Activated T-cell treated with anti-CD3 and anti-CD28 coated beads for 48 hours (primary cell): Measurements from ENCODE around the gene SLC12A7.
"Not testable (repeated sequence)": the region's sequence is repeated elsewhere in the genome, so short reads cannot be mapped to it uniquely, and the experiment has no call there.

Experiments used
- DNase-seq: peaks from one replicate; pipeline ENCODE4 v3.0.0-alpha.2; 2020; ENCODE audit warnings: low read depth

SLC12A7 gene

DNA sequence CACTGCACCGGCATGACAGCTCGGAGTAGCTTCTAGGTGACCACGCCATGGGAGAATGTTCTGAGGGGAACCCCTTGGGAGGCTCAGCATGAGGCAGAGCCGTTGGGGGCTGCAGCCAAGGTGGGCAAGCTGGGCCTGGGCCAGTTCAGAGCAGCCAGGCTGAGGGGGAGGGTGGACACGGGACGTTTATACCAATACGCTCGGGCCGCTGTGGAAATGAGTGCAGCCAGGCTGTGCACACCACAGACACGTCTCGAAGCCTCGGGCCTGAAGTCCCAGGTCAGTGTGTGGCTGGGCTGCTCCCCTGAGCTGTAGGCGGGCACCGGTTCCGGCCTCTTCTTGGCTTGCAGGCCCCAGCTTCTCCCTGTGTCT lies 28.9 kb upstream of the SLC12A7 start:
- no peak for DNase-seq

DNA sequence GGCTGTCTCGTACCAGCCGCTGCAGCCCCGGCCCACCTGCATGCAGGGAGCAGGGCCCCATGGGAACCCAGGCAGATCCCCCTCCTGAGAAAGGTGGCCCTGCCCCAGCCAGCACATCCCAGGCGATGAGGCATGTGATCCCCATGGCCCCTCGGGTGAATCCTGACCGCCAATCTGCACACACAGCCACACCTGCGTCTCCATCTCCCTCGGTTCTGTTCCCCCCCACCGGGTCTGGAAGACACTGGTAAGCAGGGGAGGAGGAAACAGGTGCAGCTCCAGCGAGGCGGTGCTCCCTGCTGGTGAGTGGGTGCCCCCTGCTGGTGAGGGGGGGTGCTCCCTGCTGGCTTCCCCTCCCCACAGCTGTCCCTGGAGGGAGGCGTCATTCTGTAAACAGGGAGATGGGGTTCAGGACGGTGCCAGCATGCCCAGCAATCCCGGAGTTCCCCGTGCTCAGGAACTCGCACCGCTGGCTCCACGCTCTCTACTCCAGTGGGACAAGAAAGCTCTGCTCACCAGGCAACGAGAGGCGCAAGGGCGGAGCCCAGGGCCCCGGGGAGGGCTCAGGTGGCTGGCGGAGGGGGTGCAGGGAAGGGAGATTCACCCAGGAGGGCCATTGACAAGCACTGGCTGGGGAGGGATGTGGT lies 28.4 kb upstream of the SLC12A7 start:
- DNase-seq: peak; percentile 63

DNA sequence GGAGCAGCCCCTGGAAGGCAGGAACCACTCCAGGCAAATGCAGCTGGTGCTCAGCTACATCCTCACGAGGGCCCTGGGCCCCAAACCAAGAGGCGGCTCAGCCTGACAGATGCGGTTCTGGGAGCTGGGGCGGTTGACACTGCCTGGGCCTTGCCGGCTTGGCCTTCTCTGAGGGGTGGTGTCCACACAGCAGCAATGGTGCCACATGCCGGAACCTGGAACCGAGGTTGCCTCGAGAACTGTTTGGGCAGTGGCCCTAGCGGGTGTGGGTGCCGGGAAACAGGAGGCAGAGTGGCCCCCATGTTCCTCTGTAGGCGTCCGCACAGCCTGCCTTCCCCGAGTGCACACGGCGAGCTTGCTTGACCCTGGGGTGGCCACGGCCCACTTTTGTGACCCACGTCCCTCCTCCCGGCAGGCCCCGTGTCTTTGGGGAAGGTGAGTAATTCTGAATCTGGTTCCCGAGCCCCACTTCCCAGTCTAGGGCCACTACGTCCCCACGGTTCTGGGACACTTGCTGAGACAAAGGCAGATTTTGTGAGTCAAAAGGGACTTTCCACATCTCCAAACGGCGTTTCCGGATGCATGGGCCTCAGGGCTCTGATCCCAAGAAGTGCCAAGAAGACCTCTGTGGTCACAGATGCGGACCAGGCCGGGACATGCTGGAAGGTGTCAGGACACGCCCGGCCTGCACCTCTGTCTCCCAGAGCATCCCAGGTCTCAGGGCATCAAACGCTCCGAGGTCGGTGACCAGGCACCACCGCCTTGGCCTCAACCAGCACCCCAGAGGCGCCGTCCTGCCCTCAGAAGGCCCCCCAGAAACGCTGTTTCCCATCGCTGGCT lies 27.7 kb upstream of the SLC12A7 start:
- DNase-seq: no peak

DNA sequence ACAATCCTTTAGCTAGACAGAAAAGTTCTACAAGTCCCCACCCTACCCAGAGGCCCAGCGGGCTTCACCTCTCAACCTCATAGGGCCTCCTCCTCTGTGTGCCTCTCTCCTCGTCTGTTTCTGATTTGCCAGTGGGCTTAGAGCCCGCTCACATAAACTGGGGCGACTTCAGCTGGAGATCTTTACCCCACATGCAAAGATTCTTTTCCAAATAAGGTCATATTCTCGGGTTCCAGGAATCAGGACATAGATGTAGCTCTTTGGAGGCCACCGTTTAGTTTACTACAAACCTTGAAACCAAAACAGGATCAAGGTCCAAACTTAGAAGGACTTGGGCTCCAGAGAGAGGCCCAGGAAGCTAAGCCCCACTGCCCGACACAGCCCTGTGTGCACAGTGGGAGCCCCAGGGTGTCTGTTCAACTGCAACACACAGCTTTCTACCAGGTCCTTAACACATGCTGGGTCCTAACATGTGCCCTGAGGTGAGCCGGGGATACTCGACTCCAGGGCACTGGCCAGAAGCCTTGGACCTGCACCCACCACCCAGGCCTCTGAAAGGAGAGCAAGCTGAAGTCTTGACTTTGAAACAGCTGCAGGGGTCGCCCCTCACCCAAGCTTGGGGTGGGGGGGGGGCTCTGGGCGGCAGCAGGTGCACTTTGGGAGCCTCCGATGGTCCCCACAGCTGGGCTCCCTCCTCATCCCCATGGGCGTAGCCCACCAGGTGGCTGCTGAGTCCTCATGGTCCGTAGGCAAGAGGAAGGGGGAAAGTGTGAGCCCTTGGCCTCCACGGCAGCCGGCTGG lies 26.8 kb upstream of the SLC12A7 start:
- DNase-seq: no peak

DNA sequence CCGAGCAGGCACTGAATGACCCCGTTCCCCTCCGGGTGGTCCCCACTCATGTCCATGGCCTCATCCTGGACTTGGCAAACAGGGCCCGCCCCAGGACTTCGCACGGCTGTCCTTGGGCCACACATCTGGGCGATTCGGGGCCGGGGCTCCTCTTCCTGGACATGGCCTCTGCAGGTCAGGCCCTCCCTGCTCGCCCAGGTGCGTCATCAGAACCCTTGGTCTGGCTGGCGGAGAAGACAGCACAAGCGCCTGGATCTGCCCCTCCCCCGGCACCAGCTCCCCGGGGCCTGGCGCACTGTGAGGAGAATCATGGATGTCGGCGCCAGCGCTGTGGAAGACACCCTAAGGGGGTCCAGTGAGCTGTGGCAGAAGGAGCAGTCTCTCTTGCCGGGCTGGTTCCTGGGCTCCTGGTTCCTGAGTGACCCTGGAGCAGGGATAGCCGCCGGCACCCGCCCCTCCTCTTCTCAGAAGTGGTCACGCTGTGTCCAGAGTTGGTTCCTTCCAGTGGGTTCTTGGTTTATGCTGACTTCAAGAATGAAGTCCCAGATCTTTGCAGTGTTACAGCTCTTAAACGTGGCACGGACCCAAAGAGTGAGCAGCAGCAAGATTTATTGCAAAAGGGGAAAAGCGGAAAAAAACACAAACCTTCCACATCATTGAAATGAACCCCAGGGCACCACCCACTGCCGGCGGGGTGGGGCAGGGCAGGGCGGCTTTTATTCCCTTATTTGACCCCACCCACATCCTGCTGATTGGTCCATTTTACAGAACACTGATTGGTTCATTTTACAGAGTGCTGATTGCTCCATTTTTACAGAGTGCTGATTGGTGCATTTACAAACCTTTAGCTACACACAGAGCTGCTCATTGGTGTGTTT lies 25.9 kb upstream of the SLC12A7 start:
- DNase-seq: no peak

DNA sequence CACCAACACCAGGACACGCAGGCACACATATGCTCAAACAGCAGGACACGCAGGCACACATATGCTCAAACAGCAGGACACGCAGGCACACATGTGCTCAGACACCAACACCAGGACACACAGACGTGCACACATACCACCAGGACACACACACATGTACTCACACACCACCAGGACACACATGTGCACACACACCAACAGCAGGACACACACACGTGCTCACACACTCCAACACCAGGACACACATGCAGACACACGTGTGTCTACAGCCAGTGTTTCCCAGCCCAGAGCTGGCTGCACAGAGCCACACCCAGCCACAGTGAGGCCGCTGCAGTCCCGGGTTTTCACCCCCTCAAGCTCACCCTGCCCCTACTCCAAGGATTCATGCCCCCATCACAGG lies 25.0 kb upstream of the SLC12A7 start:
- no peak for DNase-seq

DNA sequence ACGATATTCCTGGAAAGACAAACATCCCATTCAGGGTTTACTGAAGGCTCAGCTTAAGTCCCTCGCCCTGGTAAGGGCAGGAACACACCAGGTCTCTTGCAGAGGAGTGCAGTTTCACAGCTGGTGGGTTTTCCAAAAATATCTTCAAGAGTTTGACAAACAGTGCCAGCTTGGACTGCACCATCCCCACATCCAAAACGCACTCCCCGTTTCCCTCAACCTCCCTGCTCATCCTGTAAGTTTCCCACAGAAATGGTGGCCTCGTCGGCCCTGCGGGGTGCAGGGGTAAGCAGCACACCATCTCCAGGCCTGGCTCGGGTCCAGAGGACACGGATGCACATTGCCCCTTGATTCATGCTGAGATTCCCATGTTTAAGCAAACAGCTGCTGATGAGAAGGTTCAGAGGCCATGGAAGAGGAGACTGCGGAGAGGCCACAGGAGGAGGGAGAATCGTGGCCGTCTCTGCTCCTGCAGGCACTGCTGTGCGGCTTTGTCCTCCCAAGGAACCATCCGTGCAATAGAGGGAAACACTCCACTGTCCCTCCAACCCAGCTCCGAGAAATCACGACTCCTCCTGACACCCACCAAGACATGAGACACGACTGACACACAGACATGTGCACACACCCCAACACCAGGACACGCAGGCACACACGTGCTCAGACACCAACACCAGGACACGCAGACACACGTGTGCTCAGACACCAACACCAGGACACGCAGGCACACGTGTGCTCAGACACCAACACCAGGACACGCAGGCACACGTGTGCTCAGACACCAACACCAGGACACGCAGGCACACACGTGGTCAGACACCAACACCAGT lies 24.0 kb upstream of the SLC12A7 start:
- DNase-seq: no peak

DNA sequence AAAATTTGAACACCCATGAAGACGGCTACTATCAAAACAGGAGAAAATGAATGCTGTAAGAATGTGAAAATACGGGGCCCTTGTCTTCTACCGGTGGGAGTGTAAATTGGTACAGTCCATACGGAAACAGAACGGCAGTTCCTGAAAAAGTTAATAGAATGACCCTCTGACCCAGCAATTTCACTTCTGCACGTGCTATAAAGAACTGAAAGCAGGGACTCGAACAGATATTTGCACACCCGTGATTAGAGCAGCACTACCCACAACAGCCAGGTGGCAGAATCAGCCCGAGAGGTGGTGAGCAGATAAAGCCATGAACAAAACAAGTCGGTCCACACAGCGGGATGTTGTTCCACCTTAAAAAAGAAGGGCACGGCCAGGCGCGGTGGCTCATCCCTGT lies 22.6 kb upstream of the SLC12A7 start:
- no peak for DNase-seq

DNA sequence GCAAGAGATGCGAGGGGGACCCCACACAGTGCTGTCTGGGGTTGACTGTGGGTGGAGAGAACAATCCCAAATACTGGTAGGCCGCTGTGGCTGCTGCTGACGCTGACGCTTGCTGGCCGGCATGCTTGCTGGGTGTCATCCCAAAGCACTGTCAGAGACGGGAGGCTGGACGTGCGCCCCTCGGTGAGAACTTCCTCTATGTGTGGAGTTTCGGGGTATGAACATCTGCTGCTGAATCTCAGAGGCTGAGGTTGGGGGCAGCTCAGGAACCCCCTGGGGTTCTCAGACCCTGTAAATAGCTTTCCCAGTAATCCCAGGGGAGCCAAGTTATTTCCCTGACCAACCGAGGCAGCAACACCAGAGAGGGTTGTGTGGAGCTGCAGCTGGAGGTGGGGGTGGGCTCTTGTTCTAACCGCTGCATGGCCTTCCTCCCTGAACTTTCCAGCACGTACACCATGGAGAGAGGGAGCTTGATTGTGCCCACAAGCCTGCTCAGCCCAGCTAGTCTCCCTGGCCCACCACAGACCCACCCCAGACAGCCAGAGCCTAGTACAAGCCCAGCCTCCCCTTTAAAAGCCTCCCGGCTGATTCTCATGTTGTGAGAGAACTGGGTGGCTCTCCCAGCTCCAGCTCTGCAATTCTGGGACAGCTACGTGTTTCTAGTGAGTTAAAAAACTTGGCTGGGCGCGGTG lies 21.8 kb upstream of the SLC12A7 start:
- DNase-seq: no peak

DNA sequence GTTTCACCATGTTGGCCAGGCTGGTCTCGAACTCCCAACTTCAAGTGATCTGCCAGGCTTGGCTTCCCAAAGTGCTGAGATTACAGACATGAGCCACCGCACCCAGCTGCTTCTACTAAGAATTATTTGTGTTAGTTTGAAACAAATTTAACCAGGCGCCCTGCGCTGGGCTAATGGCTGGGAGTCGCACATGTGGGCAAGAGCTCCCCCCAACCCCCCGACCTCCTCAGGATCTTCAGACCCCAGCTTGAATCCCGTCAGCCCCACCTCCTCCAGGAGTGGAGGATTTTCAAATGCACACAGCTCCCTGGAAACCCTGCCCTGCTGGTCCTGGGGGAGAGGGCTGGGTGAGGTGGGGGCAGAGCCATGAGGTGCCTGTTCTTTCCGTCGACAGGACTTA lies 21.2 kb upstream of the SLC12A7 start:
- DNase-seq: no peak

DNA sequence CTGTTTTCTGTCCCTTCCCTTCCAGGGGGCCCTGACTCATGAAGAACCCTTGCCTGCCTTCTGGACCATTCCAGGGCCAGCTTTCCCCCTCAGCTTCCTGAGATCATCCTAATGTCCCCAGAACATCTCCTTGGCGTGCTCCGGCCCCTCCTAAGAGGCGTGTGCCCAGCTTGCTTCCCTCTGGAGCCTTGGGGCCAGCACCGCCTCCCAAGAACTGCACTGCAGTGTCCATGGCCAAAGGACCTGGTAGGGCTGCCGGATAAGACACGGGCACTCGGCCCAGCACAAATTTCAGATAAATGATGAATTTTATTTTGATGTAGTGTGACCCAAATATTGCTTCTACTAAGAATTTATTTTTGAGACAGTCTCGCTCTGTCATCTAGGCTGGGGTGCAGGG lies 20.7 kb upstream of the SLC12A7 start:
- no peak for DNase-seq

DNA sequence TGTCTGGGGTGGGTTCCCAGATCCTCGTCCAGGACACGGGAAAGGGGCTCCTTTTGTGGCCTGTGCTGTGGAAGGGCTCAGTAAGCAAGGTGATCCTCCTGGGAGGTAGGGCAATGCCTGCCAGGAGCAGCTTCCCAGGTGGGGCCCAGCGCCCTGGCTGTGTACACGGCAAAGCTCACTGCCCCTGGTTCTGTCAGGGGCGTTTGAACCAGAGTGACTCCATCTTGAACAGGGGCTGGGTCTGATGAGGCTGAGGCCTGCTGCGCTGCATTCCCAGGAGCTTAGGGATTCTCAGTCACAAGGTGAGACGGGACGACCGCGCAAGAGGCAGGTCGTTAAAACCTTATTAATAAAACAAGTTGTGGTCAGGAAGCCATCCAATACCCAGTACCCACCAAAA lies 19.9 kb upstream of the SLC12A7 start:
- no peak for DNase-seq

DNA sequence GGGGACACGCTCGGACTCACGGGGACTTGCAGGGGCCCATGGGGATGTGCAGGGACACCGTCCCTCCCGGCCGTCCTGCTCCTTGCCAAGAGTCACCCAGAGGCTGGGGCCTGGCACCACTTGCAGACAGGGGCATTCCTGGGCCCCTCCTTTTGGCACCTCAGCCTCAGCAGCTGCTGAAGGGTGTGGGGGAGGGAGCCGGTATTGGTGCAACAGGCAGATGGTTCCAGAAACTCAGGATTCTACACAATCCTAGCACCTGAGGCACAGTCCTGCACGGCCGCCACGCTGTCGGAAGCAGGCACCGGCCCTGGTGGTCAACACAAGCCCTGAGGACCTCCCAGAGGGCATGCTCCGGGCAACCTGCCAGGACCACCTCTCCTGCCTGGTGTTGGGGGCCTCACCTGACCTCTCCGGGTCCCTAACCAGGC lies 19.3 kb upstream of the SLC12A7 start:
- DNase-seq: no peak

DNA sequence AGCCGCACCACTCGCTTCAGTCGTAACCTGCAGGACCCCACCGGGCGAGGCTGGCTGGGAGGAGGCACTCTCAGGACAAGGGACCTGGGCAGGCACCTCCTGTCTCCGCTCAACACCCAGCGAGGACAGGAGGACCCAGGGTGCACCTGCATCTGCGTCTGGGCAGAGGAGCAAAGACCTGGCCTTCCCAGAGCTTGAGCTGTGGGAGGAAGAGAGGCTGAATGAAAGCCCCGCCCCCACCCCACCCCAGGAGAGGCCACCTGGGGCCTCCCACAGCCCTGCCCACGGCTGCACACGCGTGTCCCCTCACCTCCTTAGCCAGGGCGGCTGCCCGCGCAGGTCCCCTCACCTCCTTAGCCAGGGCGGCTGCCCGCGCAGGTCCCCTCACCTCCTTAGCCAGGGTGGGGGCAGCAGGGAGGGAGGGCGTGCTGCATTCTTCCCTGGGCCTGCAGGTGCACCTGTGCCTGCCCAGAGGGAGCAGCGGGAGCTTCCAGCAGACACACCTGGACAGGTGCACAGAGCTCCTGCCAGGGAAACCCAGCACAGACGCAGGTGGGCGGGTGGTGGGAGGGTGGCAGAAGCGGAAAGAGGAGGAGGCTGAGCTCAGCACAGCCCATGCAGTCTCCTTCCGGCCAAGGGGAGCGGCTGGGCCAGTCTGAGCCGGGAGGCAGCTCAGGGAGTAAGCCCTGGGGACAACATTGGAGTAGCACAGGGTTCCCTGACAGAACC lies 18.5 kb upstream of the SLC12A7 start:
- DNase-seq: no peak

DNA sequence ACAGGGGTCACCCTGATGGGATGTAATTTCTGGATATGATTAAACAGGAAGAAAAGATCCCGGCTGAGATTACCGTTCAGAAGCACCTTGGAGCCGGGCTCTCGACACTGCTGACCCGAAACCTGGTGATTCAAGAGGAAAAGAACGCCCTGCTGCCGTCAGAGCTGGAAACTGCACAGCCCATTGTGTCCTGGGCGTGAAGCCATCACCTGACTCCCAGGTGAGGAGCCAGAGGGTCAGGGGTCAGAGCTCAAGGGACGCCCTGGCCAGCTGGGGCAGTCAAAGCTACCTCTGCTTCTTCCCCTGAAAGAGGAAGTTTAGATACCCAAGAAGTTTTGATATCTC lies 17.8 kb upstream of the SLC12A7 start:
- no peak for DNase-seq

DNA sequence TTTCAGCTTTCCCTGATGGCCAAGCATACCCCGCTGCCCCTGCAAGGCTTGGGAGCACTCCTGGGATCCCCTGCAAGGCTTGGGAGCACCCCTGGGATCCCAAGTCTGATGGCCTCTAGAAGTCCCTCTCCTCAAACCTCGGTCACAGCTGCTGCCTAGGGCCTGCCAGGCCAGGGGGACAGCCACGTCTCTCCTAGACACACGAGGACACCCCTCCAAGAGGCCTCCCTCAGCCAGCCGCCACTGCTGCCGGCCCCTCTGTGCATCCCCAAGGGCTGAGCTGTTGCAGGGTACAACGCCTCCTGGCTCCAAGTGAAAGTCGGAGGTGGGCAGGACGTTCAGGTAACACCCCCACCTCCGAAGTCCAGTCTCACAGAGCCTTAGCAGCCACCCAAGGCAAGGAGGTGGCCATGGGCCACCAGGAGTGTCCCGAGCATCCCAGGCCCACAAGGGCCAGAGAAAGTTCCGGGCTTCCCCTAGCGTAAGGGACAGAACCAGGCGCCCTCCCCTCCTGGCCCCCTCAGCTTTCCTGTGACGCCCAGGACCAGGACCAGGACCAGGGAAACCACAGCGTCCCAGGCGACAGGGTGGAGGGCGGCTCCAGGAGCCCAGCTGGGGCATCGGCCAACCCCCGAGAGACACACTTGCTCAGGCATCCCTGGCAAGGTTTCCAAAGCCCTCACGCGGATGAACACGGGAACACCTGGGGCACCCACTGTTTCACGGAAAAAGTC lies 17.3 kb upstream of the SLC12A7 start:
- no peak for DNase-seq

DNA sequence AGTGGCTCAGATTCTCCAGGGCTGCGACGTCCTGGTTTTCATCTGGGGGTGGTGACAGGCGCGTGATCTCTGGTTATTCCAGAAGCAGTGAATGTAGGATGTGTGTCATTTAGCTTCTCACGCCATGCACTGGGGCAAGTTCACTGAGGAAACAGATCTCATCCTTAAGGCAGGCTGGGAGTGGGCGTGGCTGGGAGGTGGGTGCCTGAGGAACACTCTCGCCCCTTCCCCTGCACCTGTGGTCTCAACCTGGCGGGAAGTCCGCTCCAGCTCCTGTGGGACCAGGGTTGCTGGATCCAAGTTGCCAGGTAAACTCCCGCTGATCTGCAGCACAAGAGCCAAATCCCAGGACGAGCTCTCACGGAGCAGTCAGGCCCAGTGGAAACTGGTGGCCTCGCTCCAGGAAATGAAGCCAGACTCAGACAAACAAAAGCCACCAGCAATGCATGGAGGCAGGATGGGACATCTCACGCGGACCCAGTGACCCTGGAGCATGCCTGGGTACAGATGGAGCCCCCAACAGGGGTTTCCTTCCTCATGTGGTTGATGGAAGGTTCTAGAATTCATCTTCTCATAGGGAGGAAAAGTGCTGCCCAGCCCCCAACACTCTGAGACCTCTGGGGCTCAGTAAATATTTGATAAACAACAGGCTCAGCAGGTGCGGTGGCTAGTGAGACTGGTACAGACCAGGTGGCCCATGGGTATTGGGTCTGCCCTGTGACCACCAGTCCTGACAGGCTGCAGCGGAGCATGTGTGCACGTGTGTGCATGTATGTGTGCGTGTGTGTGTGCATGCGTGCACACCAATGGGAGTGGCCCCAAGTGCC lies 16.3 kb upstream of the SLC12A7 start:
- DNase-seq: no peak

DNA sequence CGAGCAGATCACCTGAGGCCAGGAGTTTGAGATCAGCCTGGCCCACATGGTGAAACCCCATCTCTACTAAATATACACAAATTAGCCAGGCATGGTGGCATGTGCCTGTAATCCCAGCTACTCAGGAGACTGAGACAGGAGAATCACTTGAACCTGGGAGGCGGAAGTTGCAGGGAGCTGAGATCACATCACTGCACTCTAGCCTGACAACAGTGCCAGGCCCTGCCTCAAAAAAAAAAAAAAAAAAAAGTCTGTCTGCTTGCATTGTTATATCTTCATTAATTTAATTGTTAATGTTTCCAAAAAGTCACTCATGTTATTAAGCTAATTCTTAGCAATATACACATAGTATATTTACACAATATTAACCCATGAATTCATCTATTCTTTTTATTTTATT lies 13.8 kb upstream of the SLC12A7 start:
- not testable (repeated sequence) for DNase-seq
